Measurements from ENCODE around the gene CCDC57. TPM values are rescaled to one million over a fixed set of nuclear protein-coding genes. Genes with fewer than 3 reads are reported as not detected.

The CCDC57 gene
- total and polyA plus RNA-seq, 2 experiments from 2014 or later, result 15.7 to 29.8 TPM

GRCh38 chr17:82234211-82235055 is 21.8 kb upstream of the CCDC57 start:
- peaks cover 37% of the 10 kb centered on the region for H3K79me2 ChIP-seq
- H3K4me3 ChIP-seq, result no peak overlapping the region
- no peak for DNase-seq (ENCODE audit: low spot score)
- H2AFZ ChIP-seq, result no peak overlapping the region
- no peaks in the 10 kb centered on the region for H3K9me3 ChIP-seq (ENCODE audit: low read depth)
- H3K4me1 ChIP-seq (ENCODE audit: insufficient read depth), result peaks cover 52% of the 10 kb centered on the region
- TF ChIP-seq EZH2phosphoT487 (IDR thresholded peaks at IDR 0.05; ENCODE audit: low read depth, severe bottlenecking, unreplicated experiment), result no peak
- H3K4me2 ChIP-seq, result peak overlapping the region; percentile 64
- peak overlapping the region; percentile 7 for H3K27ac ChIP-seq
- no peaks in the 10 kb centered on the region for H3K36me3 ChIP-seq (replicated peaks; ENCODE audit: insufficient read depth, low read depth)
- peaks cover 24% of the 10 kb centered on the region for H4K20me1 ChIP-seq (ENCODE audit: insufficient read depth, poor library complexity, severe bottlenecking)
- no peaks in the 10 kb centered on the region for H3K9me2 ChIP-seq (replicated peaks; ENCODE audit: insufficient read depth)
- no peaks in the 10 kb centered on the region for H3K27me3 ChIP-seq
- 44% methylated on average over 24 of the region's 26 CpGs for WGBS (ENCODE audit: low lambda C conversion rate, missing lambda C conversion rate)

- WGBS (ENCODE audit: low lambda C conversion rate, missing lambda C conversion rate), result 91% methylated on average over 16 of the region's 21 CpGs
- Histone ChIP-seq H3K4me1 (ENCODE audit: insufficient read depth) (peaks cover 53% of the 10 kb centered on the region), H2AFZ (no peak overlapping the region), H4K20me1 (ENCODE audit: insufficient read depth, poor library complexity, severe bottlenecking) (peaks cover 27% of the 10 kb centered on the region), H3K4me3 (no peak overlapping the region), H3K79me2 (peaks cover 41% of the 10 kb centered on the region), H3K36me3 (replicated peaks; ENCODE audit: insufficient read depth, low read depth) (no peaks in the 10 kb centered on the region), H3K27me3 (no peaks in the 10 kb centered on the region), H3K27ac (no peak overlapping the region), H3K9me3 (ENCODE audit: low read depth) (no peaks in the 10 kb centered on the region), H3K4me2 (peak overlapping the region; percentile 99), H3K9me2 (replicated peaks; ENCODE audit: insufficient read depth) (no peaks in the 10 kb centered on the region)
- no peak for DNase-seq (ENCODE audit: low spot score)
- TF ChIP-seq CTCF (IDR thresholded peaks at IDR 0.05; ENCODE audit: poor library complexity) (no peak), EZH2phosphoT487 (IDR thresholded peaks at IDR 0.05; ENCODE audit: low read depth, severe bottlenecking, unreplicated experiment) (no peak), EZH2 (IDR thresholded peaks at IDR 0.05; ENCODE audit: borderline replicate concordance) (no peak)
Observed at GRCh38 chr17:82232876-82233785, 20.5 kb upstream of the CCDC57 start.

- 77% methylated on average over 18 of the region's 21 CpGs for WGBS (ENCODE audit: low lambda C conversion rate, missing lambda C conversion rate)
- peaks cover 27% of the 10 kb centered on the region for H4K20me1 ChIP-seq (ENCODE audit: insufficient read depth, poor library complexity, severe bottlenecking)
- TF ChIP-seq EZH2phosphoT487 (IDR thresholded peaks at IDR 0.05; ENCODE audit: low read depth, severe bottlenecking, unreplicated experiment) (no peak), CTCF (IDR thresholded peaks at IDR 0.05; ENCODE audit: poor library complexity) (no peak), EZH2 (IDR thresholded peaks at IDR 0.05; ENCODE audit: borderline replicate concordance) (no peak)
- H3K36me3 ChIP-seq (replicated peaks; ENCODE audit: insufficient read depth, low read depth), result no peaks in the 10 kb centered on the region
- no peaks in the 10 kb centered on the region for H3K9me3 ChIP-seq (ENCODE audit: low read depth)
- H3K4me3 ChIP-seq, result no peak overlapping the region
- H2AFZ ChIP-seq, result no peak overlapping the region
- H3K4me2 ChIP-seq, result peak overlapping the region; percentile 99
- H3K79me2 ChIP-seq, result peaks cover 41% of the 10 kb centered on the region
- no peaks in the 10 kb centered on the region for H3K9me2 ChIP-seq (replicated peaks; ENCODE audit: insufficient read depth)
- H3K27me3 ChIP-seq, result no peaks in the 10 kb centered on the region
- DNase-seq (ENCODE audit: low spot score), result no peak
- H3K27ac ChIP-seq, result peak overlapping the region; percentile 95
- peaks cover 55% of the 10 kb centered on the region for H3K4me1 ChIP-seq (ENCODE audit: insufficient read depth)
Observed at GRCh38 chr17:82232322-82232820, 19.7 kb upstream of the CCDC57 start.

Measured in hepatocyte (in vitro differentiated cells).